Lower leg skin (tissue), 3 donors: ENCODE results near the gene SDHAF2.

ENCODE experiments used
- POLR2A ChIP-seq, 2 donors: fragments of 450-650 bp; IDR thresholded peaks; one replicate each; pipeline ENCODE4 v1.6.1; 2016 to 2017; ENCODE audit warnings: antibody characterized with exemption in 2 of 2, mild to moderate bottlenecking in 1 of 2, moderate library complexity in 1 of 2
- TF ChIP-seq, protein P1 (sequence below), 3 donors: fragments of 450-650 bp; IDR thresholded peaks; one replicate each; pipeline ENCODE4 v1.5.1; 2016; ENCODE audit warnings: antibody characterized with exemption in 3 of 3, mild to moderate bottlenecking in 3 of 3, moderate library complexity in 2 of 3

DNA sequence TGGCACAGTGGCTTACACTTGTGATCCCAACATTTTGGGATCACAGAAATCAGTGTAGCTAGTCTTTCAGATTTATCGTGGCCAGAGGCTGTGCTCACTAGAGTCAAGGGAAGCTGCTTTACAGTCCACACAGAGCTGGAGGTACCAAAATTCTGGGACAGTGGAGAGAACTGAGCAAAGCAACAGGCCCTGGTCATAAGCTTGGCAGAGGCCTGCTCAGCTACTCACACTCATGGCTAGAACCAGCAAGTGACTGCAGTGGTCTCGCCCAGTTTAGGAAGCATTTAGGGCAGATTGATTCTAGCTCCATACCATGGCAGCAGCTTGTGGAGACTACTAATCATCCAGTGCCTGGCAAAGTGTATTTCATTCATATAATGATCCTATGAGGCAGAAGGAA, 28.8 kb upstream of the SDHAF2 start:
- TF ChIP-seq, protein P1, sequence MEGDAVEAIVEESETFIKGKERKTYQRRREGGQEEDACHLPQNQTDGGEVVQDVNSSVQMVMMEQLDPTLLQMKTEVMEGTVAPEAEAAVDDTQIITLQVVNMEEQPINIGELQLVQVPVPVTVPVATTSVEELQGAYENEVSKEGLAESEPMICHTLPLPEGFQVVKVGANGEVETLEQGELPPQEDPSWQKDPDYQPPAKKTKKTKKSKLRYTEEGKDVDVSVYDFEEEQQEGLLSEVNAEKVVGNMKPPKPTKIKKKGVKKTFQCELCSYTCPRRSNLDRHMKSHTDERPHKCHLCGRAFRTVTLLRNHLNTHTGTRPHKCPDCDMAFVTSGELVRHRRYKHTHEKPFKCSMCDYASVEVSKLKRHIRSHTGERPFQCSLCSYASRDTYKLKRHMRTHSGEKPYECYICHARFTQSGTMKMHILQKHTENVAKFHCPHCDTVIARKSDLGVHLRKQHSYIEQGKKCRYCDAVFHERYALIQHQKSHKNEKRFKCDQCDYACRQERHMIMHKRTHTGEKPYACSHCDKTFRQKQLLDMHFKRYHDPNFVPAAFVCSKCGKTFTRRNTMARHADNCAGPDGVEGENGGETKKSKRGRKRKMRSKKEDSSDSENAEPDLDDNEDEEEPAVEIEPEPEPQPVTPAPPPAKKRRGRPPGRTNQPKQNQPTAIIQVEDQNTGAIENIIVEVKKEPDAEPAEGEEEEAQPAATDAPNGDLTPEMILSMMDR (IDR thresholded peaks at IDR 0.05) = no peak
- no peak for TF ChIP-seq POLR2A (IDR thresholded peaks at IDR 0.05)
